HepG2 (cell line): ENCODE data around the gene TSPAN11. TPM values are rescaled to one million over a fixed set of nuclear protein-coding genes. Genes with fewer than 3 reads are reported as not detected.

ENCODE experiments used
- ATAC-seq: fragments of 200-7000 bp; cut with Tn5 transposase; 3 replicates; pipeline ENCODE4 v1.9.1; 2020; ENCODE audit warnings: mild to moderate bottlenecking, moderate library complexity
- BruUV-seq: library from RNA; stranded (reverse); fragments of 400-500 nt; replicated peaks from 2 replicates; lab custom pipeline; 2021; lab: Mats Ljungman, UMichigan
- CTCF ChIA-PET: fragments of 300-600 bp; formaldehyde crosslinking; extraction: SDS; loops from one replicate; lab custom pipeline; 2021; ENCODE audit warnings: low total read pairs, inconsistent platforms, low intra/inter-chr PET ratio; lab: Yijun Ruan, JAX
- POLR2A ChIA-PET: fragments of 350-600 bp; sonication (Branson Sonifier 250); formaldehyde crosslinking; loops from one replicate; lab custom pipeline; 2020; ENCODE audit warnings: antibody characterized with exemption, inconsistent platforms; lab: Yijun Ruan, JAX
- DNase-seq: peaks from one replicate; pipeline ENCODE4 v3.0.0-alpha.2; 2015; ENCODE audit warnings: low spot score
- FAIRE-seq: peaks from 3 replicates; lab custom pipeline; 2011; peaks lifted over from hg19 to GRCh38; lab: Jason Lieb, UNC
- H2AFZ ChIP-seq: one replicate; pipeline ENCODE4 v1.6.1; 2011; ENCODE audit warnings: low read length, inconsistent platforms
- H3K27ac ChIP-seq: fragments of 300-600 bp; 3 replicates; pipeline ENCODE4 v1.8.0; 2011; ENCODE audit warnings: mixed run types, mild to moderate bottlenecking, mixed read lengths, low read length, inconsistent platforms; ENCODE audit not compliant: insufficient read depth; ENCODE audit errors: extremely low read length
- H3K27me3 ChIP-seq, 2 experiments: fragments of 200-600 bp in 1 of 2; 2 replicates in 1 of 2; 3 replicates in 1 of 2; pipeline versions ENCODE4 v1.6.0 to v1.8.0; 2011; ENCODE audit warnings: low read length in 2 of 2, mild to moderate bottlenecking in 2 of 2, moderate library complexity in 2 of 2, inconsistent platforms in 1 of 2; ENCODE audit not compliant: insufficient read depth in 2 of 2, control insufficient read depth in 1 of 2
- H3K36me3 ChIP-seq, 2 experiments: fragments of 200-600 bp in 1 of 2; replicated peaks in 1 of 2; 2 replicates in 1 of 2; 3 replicates in 1 of 2; pipeline versions ENCODE4 v1.5.1 to v1.8.0; 2011; ENCODE audit warnings: low read length in 2 of 2, inconsistent platforms in 1 of 2; ENCODE audit not compliant: insufficient read depth in 2 of 2, control insufficient read depth in 1 of 2
- H3K4me1 ChIP-seq: 2 replicates; pipeline ENCODE4 v1.5.1; 2012; ENCODE audit warnings: low read length, inconsistent platforms; ENCODE audit not compliant: insufficient read depth
- H3K4me2 ChIP-seq: 2 replicates; pipeline ENCODE4 v1.6.0; 2011; ENCODE audit warnings: low read depth, low read length, inconsistent platforms
- H3K4me3 ChIP-seq, 3 experiments: fragments of 200-600 bp in 1 of 3; sonication (generic), shearing (Covaris generic) in 1 of 3; replicated peaks in 1 of 3; 2 replicates each; pipeline ENCODE4 v1.5.1; 2011 to 2016; ENCODE audit warnings: low read length in 3 of 3, inconsistent platforms in 2 of 3, low read depth in 2 of 3, mild to moderate bottlenecking in 2 of 3, control low read depth in 1 of 3, mixed read lengths in 1 of 3; ENCODE audit not compliant: insufficient read depth in 1 of 3
- H3K79me2 ChIP-seq: one replicate; pipeline ENCODE4 v1.6.1; 2011; ENCODE audit warnings: low read length, inconsistent platforms; ENCODE audit not compliant: insufficient read depth
- H3K9ac ChIP-seq: 2 replicates; pipeline ENCODE4 v1.6.0; 2011; ENCODE audit warnings: mild to moderate bottlenecking, low read depth, low read length, inconsistent platforms; ENCODE audit not compliant: insufficient read depth
- H3K9me3 ChIP-seq: 2 replicates; pipeline ENCODE4 v1.5.1; 2012; ENCODE audit warnings: mild to moderate bottlenecking, low read length
- H4K20me1 ChIP-seq: 2 replicates; pipeline ENCODE4 v1.6.0; 2011; ENCODE audit warnings: inconsistent platforms, mild to moderate bottlenecking, low read length, moderate library complexity; ENCODE audit not compliant: insufficient read depth
- ARNTL ChIP-seq: sonication (generic); formaldehyde crosslinking; IDR thresholded peaks from 2 replicates; pipeline ENCODE4 v1.4.0; 2020; ENCODE audit warnings: mild to moderate bottlenecking, missing genetic modification reagents
- HOXA9 ChIP-seq: sonication (generic); formaldehyde crosslinking; IDR thresholded peaks from 2 replicates; pipeline ENCODE4 v1.8.1; 2022; ENCODE audit warnings: missing genetic modification reagents, mild to moderate bottlenecking, moderate library complexity, borderline replicate concordance
- KLF13 ChIP-seq: sonication (generic); formaldehyde crosslinking; IDR thresholded peaks from 2 replicates; pipeline ENCODE4 v1.4.0; 2020; ENCODE audit warnings: mild to moderate bottlenecking, missing genetic modification reagents
- MATR3 ChIP-seq: sonication (generic); formaldehyde crosslinking; IDR thresholded peaks from 2 replicates; pipeline ENCODE4 v1.4.0; 2020; ENCODE audit warnings: missing genetic modification reagents
- RAD21 ChIP-seq: fragments of 450-650 bp; formaldehyde crosslinking; IDR thresholded peaks from 2 replicates; pipeline ENCODE4 v1.5.0; 2020; ENCODE audit warnings: mild to moderate bottlenecking
- SAFB2 ChIP-seq: sonication (generic); formaldehyde crosslinking; IDR thresholded peaks from 2 replicates; pipeline ENCODE4 v1.5.1; 2020; ENCODE audit warnings: missing genetic modification reagents, low read depth, mild to moderate bottlenecking, borderline replicate concordance
- SIX4 ChIP-seq: sonication (generic); formaldehyde crosslinking; IDR thresholded peaks from 2 replicates; pipeline ENCODE4 v1.4.0; 2020; ENCODE audit warnings: missing genetic modification reagents
- STAG1 ChIP-seq: sonication (generic); formaldehyde crosslinking; IDR thresholded peaks from 2 replicates; pipeline ENCODE4 v1.4.0; 2020; ENCODE audit warnings: missing genetic modification reagents
- TAF1 ChIP-seq: sonication (generic); formaldehyde crosslinking; IDR thresholded peaks from 2 replicates; pipeline ENCODE4 v1.4.0; 2020; ENCODE audit warnings: missing genetic modification reagents
- ZFX ChIP-seq: sonication (generic); formaldehyde crosslinking; IDR thresholded peaks from 2 replicates; pipeline ENCODE4 v1.4.0; 2020; ENCODE audit warnings: mild to moderate bottlenecking, low read depth, missing genetic modification reagents, moderate library complexity
- ZKSCAN5 ChIP-seq: sonication (generic); formaldehyde crosslinking; IDR thresholded peaks from 2 replicates; pipeline ENCODE4 v1.5.1; 2020; ENCODE audit warnings: mild to moderate bottlenecking, missing genetic modification reagents
- WGBS: methylation state at CpG from one replicate; pipeline ENCODE4 v1.1.6; 2017; ENCODE audit warnings: low lambda C conversion rate; 5-methylcytosine and 5-hydroxymethylcytosine counted together
- in situ Hi-C: cut with HindIII; loops from 2 replicates; pipeline ENCODE4 v1.10.0; 2017; ENCODE audit warnings: low pct_unique_long_range_greater_than_20kb; ENCODE audit not compliant: extremely low pct_ligation_motif_present
- intact Hi-C: fragments of 100-400 bp; cut with micrococcal nuclease; formaldehyde crosslinking; loops from one replicate; pipeline ENCODE4 v1.10.0; 2022; ENCODE audit not compliant: unreplicated experiment
- polyA plus RNA-seq, 8 experiments: library from polyadenylated mRNA; depleted of rRNA in 3 of 8; stranded (reverse) in 7 of 8; unstranded in 1 of 8; fragments of >200 nt; fragmentation: Illumina TruSeq in 4 of 8; extraction: Trizol in 4 of 8; gene quantifications; 2 replicates each; pipeline versions ENCODE4 v1.2.1 to v1.2.3, GENCODE V29; 2011 to 2016; ENCODE audit warnings: low read depth in 4 of 8, missing spikeins in 1 of 8, mixed read lengths in 1 of 8; ENCODE audit not compliant: insufficient read depth in 1 of 8
- total RNA-seq, 5 experiments: library from RNA; depleted of rRNA; stranded (reverse); fragments of >200 nt; fragmentation: Illumina TruSeq; extraction: Trizol; gene quantifications; 2 replicates each; pipeline ENCODE4 v1.2.3, GENCODE V29; 2016; ENCODE audit warnings: low read depth in 1 of 5
- TF ChIP-seq, protein P1 (sequence below): sonication (generic); formaldehyde crosslinking; IDR thresholded peaks from 2 replicates; pipeline ENCODE4 v1.5.1; 2020; ENCODE audit warnings: mild to moderate bottlenecking, missing genetic modification reagents, borderline replicate concordance
- TF ChIP-seq, protein P2 (sequence below): sonication (generic); formaldehyde crosslinking; IDR thresholded peaks from 2 replicates; pipeline ENCODE4 v1.5.1; 2020; ENCODE audit warnings: missing genetic modification reagents, mild to moderate bottlenecking, borderline replicate concordance
- TF ChIP-seq, protein P3 (sequence below): fragments of 450-650 bp; IDR thresholded peaks from 2 replicates; pipeline ENCODE4 v1.6.1; 2016
- TF ChIP-seq, protein P4 (sequence below): sonication (generic); formaldehyde crosslinking; IDR thresholded peaks from 2 replicates; pipeline ENCODE4 v1.8.0; 2022; ENCODE audit warnings: mild to moderate bottlenecking, missing genetic modification reagents, moderate library complexity
- TF ChIP-seq, protein P5 (sequence below): fragments of 450-650 bp; IDR thresholded peaks from 2 replicates; pipeline ENCODE4 v1.6.1; 2017; ENCODE audit warnings: mild to moderate bottlenecking

TSPAN11 gene
- total and polyA plus RNA-seq, 2 of the 13 experiments (the other 11 are each of a cell fraction or from before 2014, with no cell fraction given), result 0.01 to 0.07 TPM

DNA sequence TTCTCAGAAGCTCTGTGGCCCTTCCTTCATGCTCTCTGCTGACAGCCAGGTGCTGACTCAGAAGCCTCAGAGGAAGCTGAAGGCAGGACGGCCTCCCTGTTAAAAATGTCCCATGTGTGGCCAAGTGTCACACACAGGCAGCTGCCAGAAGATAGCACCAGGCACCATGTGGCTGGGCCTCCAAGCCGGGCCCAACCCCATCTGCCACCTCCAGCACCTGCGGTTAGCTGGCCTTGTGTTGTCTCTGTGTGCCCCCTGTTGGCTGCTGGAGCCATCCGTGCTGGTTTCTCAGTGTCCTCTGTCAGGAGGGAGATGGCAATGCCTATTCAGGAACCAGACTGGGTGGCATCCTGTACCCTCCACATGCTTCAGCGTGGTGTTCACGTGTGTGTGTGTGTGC is 63.2 kb downstream of the TSPAN11 start:
- H3K4me2 ChIP-seq, result no peak overlapping the region
- peak; percentile 37 for FAIRE-seq
- TF ChIP-seq, protein P1, sequence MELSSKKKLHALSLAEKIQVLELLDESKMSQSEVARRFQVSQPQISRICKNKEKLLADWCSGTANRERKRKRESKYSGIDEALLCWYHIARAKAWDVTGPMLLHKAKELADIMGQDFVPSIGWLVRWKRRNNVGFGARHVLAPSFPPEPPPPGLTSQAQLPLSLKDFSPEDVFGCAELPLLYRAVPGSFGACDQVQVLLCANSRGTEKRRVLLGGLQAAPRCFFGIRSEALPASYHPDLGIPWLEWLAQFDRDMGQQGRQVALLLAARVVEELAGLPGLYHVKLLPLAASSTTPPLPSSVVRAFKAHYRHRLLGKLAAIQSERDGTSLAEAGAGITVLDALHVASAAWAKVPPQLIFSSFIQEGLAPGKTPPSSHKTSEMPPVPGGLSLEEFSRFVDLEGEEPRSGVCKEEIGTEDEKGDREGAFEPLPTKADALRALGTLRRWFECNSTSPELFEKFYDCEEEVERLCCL (CRISPR knock-in tag), result no peak
- TF ChIP-seq ARNTL (CRISPR knock-in tag) (no peak), ZKSCAN5 (CRISPR knock-in tag) (no peak), KLF13 (CRISPR knock-in tag) (no peak), MATR3 (no peak), TAF1 (CRISPR knock-in tag) (no peak), HOXA9 (CRISPR knock-in tag) (no peak), STAG1 (peak; percentile 78), SAFB2 (no peak), RAD21 (CRISPR knock-in tag) (0 out of 2 replicates have a peak, but pooled peaks have one; percentile 55), ZFX (CRISPR knock-in tag) (peak; percentile 20; the same call in 1 of the 2 replicates), SIX4 (CRISPR knock-in tag) (no peak)
- TF ChIP-seq, protein P2, sequence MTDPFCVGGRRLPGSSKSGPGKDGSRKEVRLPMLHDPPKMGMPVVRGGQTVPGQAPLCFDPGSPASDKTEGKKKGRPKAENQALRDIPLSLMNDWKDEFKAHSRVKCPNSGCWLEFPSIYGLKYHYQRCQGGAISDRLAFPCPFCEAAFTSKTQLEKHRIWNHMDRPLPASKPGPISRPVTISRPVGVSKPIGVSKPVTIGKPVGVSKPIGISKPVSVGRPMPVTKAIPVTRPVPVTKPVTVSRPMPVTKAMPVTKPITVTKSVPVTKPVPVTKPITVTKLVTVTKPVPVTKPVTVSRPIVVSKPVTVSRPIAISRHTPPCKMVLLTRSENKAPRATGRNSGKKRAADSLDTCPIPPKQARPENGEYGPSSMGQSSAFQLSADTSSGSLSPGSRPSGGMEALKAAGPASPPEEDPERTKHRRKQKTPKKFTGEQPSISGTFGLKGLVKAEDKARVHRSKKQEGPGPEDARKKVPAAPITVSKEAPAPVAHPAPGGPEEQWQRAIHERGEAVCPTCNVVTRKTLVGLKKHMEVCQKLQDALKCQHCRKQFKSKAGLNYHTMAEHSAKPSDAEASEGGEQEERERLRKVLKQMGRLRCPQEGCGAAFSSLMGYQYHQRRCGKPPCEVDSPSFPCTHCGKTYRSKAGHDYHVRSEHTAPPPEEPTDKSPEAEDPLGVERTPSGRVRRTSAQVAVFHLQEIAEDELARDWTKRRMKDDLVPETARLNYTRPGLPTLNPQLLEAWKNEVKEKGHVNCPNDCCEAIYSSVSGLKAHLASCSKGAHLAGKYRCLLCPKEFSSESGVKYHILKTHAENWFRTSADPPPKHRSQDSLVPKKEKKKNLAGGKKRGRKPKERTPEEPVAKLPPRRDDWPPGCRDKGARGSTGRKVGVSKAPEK, result no peak
- TF ChIP-seq, protein P3, sequence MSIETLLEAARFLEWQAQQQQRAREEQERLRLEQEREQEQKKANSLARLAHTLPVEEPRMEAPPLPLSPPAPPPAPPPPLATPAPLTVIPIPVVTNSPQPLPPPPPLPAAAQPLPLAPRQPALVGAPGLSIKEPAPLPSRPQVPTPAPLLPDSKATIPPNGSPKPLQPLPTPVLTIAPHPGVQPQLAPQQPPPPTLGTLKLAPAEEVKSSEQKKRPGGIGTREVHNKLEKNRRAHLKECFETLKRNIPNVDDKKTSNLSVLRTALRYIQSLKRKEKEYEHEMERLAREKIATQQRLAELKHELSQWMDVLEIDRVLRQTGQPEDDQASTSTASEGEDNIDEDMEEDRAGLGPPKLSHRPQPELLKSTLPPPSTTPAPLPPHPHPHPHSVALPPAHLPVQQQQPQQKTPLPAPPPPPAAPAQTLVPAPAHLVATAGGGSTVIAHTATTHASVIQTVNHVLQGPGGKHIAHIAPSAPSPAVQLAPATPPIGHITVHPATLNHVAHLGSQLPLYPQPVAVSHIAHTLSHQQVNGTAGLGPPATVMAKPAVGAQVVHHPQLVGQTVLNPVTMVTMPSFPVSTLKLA, result peak; percentile 76
- TF ChIP-seq, protein P4, sequence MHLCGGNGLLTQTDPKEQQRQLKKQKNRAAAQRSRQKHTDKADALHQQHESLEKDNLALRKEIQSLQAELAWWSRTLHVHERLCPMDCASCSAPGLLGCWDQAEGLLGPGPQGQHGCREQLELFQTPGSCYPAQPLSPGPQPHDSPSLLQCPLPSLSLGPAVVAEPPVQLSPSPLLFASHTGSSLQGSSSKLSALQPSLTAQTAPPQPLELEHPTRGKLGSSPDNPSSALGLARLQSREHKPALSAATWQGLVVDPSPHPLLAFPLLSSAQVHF, result no peak
- TF ChIP-seq, protein P5, sequence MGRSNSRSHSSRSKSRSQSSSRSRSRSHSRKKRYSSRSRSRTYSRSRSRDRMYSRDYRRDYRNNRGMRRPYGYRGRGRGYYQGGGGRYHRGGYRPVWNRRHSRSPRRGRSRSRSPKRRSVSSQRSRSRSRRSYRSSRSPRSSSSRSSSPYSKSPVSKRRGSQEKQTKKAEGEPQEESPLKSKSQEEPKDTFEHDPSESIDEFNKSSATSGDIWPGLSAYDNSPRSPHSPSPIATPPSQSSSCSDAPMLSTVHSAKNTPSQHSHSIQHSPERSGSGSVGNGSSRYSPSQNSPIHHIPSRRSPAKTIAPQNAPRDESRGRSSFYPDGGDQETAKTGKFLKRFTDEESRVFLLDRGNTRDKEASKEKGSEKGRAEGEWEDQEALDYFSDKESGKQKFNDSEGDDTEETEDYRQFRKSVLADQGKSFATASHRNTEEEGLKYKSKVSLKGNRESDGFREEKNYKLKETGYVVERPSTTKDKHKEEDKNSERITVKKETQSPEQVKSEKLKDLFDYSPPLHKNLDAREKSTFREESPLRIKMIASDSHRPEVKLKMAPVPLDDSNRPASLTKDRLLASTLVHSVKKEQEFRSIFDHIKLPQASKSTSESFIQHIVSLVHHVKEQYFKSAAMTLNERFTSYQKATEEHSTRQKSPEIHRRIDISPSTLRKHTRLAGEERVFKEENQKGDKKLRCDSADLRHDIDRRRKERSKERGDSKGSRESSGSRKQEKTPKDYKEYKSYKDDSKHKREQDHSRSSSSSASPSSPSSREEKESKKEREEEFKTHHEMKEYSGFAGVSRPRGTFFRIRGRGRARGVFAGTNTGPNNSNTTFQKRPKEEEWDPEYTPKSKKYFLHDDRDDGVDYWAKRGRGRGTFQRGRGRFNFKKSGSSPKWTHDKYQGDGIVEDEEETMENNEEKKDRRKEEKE, result no peak

More for the DNA sequence above, 63.2 kb downstream of the TSPAN11 start:
- intact Hi-C loops (loop anchor here (1.0 to 10.0 kb wide), 2 partner anchors 138 to 255 kb away; no protein-coding TSS in a partner anchor), in situ Hi-C loops (loop anchor here (5.0 kb wide), 1 partner anchor 137 kb away; no protein-coding TSS in a partner anchor)
- no TSS peak for BruUV-seq
- H3K9me3 ChIP-seq, result no peaks in the 10 kb centered on the region
- ATAC-seq (peak; percentile 78), DNase-seq (peak; percentile 39)
- no peaks in the 10 kb centered on the region for H3K36me3 ChIP-seq
- POLR2A ChIA-PET, result no interaction called here
- CTCF ChIA-PET, result interaction anchor here (1.7 kb wide), 1 partner anchor 139 kb away, joined by 7 read pairs; no protein-coding TSS in a partner anchor
- H2AFZ ChIP-seq, result no peak overlapping the region
- 0% methylated on average over 3 of the region's 6 CpGs for WGBS
- no peaks in the 10 kb centered on the region for H3K79me2 ChIP-seq
- no peak overlapping the region for H3K27ac ChIP-seq
- H3K27me3 ChIP-seq, result peaks cover 0 to 13% of the 10 kb centered on the region in 2 experiments; a peak in 3 of 5 replicates
- H3K9ac ChIP-seq, result no peak overlapping the region
- no peaks in the 10 kb centered on the region for H3K4me1 ChIP-seq
- H4K20me1 ChIP-seq, result no peaks in the 10 kb centered on the region
- H3K4me3 ChIP-seq, result no peak overlapping the region
